ENCODE results near the gene OR2T3. TPM values are rescaled to one million over a fixed set of nuclear protein-coding genes. Genes with fewer than 3 reads are reported as not detected.
"Not testable (repeated sequence)": the region's sequence is repeated elsewhere in the genome, so short reads cannot be mapped to it uniquely, and the experiment has no call there.

The OR2T3 gene
- total RNA-seq, 2 donors from 2014 or later = 1.5 TPM; not detected in 1

DNA sequence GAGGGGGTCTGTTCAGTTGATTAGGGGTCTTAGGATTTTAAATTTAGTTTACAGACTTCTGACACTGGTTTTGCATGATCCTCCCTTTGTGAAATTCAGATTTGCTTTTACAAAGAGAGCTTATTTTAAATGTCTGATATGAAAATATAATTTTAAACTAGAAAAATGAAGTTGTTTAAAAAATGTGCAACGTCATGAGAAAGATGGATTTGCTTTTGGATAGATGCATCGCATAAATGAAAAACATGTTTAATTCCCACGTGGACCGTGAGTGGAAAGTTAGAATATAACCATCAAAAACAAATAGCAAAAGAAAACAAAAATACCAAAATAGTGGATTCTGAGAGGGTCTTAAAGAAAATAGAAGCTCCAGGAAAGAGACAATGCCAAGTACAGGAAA, 2.0 kb upstream of the OR2T3 start:
- TF ChIP-seq, protein P1, sequence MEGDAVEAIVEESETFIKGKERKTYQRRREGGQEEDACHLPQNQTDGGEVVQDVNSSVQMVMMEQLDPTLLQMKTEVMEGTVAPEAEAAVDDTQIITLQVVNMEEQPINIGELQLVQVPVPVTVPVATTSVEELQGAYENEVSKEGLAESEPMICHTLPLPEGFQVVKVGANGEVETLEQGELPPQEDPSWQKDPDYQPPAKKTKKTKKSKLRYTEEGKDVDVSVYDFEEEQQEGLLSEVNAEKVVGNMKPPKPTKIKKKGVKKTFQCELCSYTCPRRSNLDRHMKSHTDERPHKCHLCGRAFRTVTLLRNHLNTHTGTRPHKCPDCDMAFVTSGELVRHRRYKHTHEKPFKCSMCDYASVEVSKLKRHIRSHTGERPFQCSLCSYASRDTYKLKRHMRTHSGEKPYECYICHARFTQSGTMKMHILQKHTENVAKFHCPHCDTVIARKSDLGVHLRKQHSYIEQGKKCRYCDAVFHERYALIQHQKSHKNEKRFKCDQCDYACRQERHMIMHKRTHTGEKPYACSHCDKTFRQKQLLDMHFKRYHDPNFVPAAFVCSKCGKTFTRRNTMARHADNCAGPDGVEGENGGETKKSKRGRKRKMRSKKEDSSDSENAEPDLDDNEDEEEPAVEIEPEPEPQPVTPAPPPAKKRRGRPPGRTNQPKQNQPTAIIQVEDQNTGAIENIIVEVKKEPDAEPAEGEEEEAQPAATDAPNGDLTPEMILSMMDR (IDR thresholded peaks at IDR 0.05) = no peak
- no peak for TF ChIP-seq POLR2AphosphoS5 (IDR thresholded peaks at IDR 0.05)
- no peak for TF ChIP-seq POLR2A (IDR thresholded peaks at IDR 0.05)
- DNase-seq (ENCODE audit: low spot score) = no peak
- Histone ChIP-seq H3K4me1 (replicated peaks) (no peaks in the 10 kb centered on the region), H3K4me3 (no peak overlapping the region), H3K9me3 (no peaks in the 10 kb centered on the region), H3K27me3 (replicated peaks; ENCODE audit: insufficient read depth) (no peaks in the 10 kb centered on the region), H3K36me3 (no peaks in the 10 kb centered on the region), H3K27ac (no peak overlapping the region)
- WGBS = 85% methylated on average over 4 of the region's 4 CpGs
- intact Hi-C loops (cut with DNase I) = no loop called here

DNA sequence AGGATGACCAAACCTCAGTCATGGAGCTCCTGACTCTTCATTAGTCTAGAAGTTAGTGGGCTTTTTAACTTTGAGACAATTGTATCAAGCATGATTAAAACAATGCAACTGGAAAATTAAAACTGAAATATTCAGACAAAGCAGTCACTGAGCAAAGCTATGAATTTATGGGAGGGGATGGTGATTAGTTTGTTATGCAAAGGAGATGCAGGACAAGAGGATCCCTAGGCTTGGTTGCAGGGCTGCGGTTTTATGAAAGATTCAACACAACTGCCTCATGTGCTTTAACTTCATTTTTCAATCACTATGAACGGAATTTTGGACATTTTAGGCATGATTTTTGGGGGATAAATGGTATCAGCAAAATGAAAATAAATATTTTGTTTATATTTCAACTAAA, 1.0 kb upstream of the OR2T3 start:
- H3K4me3 ChIP-seq; H3K27ac ChIP-seq; H3K27me3 ChIP-seq (replicated peaks; ENCODE audit: insufficient read depth); H3K36me3 ChIP-seq; H3K9me3 ChIP-seq; intact Hi-C loops (cut with DNase I); H3K4me1 ChIP-seq (replicated peaks); DNase-seq (ENCODE audit: low spot score): not testable (repeated sequence)
- WGBS = 60% methylated on average over 2 of the region's 2 CpGs

DNA sequence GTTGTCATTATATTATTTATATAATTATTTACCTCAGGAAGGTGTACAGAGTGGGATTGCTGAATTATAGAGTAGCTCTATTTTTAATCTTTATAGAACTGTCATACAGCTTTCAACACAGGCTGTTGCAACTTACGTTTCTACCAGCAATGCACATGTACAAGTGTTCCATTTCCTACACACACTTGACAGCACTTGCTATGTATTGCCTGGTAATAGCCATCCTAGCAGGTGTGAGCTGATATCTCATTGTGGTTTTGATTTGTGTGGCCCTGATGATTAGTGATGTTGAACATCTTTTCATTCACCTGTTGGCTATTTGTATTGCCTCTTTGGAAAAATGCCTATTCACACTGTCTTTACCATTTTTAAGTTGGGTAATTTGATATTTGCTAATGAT, 2.5 kb downstream of the OR2T3 start:
- H3K27ac ChIP-seq; H3K27me3 ChIP-seq (replicated peaks; ENCODE audit: insufficient read depth); H3K36me3 ChIP-seq; H3K4me1 ChIP-seq (replicated peaks); H3K9me3 ChIP-seq; intact Hi-C loops (cut with DNase I); DNase-seq (ENCODE audit: low spot score); H3K4me3 ChIP-seq: not testable (repeated sequence)
- WGBS = no CpG with 5 or more reads among the region's 1 CpG

DNA sequence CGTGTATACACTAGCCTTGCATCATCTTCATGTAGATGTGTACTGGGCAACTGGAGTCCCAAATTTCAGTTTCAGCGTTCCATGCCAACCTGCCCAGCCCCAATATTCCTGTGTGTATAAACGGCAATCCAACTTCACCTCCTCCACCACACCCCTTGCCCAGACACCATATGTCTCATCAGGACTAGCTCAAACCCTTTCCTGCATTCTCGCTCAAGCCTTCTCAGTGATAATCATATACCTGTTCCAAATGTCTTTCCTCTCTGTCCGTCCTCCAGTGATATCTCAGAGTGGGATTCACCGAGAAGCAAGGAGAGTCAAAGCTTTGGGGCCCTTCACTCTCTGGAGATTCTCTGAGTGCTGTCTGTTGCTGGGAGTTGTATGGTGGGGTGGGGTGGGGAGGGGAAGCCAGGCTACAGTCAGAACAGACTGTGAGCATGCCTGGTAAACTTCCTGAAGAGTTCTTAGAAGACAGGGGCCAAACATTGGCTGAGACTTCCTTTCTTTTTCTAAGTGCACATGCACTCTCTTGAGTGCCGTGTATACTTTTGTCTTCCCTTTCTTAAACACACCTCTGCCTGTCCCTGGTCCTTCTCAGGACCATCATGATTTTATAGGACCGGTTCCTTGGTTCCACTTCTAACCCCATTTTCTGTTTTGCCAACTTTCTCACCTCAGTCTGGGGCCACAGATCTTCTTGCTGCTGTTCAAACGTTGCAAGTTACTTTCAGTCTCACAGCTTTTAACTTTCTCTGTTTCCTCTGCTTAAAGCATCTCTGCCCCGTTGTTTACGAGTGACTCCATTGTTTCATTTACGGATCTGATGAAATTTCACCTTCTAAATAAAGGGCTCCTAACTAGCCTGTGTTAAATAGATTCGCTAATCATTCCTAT, 8.8 kb downstream of the OR2T3 start:
- 70% methylated on average over 13 of the region's 13 CpGs for WGBS
- H3K27ac ChIP-seq; DNase-seq (ENCODE audit: low spot score); H3K9me3 ChIP-seq; H3K4me1 ChIP-seq (replicated peaks); H3K4me3 ChIP-seq; H3K27me3 ChIP-seq (replicated peaks; ENCODE audit: insufficient read depth); H3K36me3 ChIP-seq; intact Hi-C loops (cut with DNase I): not testable (repeated sequence)

DNA sequence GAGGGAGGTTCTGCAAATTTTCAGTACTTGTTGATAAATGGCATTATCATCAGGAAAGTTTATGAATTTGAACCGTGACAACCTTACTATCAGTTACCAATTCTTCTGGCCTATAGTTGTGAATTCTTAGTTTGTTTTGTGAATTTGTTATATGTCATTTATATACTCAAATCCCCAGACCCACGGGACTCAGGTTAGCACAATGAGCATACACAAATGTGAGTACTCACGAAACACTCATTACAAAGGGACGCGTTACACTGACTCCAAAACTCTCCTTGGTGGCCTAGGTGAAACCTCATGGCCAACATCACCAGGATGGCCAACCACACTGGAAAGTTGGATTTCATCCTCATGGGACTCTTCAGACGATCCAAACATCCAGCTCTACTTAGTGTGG, 15.1 kb downstream of the OR2T3 start, which contains the start of gene OR2T5:
Gene OR2T5 (plus strand): TSS at position 301 of the 400 bp plus-strand sequence. CDS start 0 bp downstream, at position 301.
- intact Hi-C loops (cut with DNase I); H3K9me3 ChIP-seq; H3K4me1 ChIP-seq (replicated peaks); H3K36me3 ChIP-seq; H3K27me3 ChIP-seq (replicated peaks; ENCODE audit: insufficient read depth); DNase-seq (ENCODE audit: low spot score); H3K4me3 ChIP-seq; H3K27ac ChIP-seq: not testable (repeated sequence)
- 90% methylated on average over 4 of the region's 6 CpGs for WGBS

DNA sequence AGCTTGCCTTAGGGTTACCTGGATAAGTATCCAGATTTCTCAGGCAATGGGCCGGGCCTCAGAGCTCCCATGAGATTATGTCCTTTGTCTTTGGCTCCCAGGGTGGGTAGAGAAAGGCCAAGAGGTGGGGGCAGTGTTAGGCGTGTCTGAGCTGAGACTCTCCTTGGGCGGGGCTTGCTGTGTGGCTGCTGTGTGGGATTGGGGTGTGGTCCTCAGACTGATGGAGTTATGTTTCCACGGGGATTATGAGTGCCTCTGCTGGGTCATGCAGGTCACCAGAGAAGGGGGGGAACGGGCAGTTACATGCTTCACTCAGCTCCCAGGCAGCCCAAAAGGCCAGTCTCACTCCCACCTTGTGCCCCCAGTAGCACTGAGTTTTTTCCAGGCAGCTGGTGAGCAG, 23.5 kb downstream of the OR2T3 start:
- DNase-seq (ENCODE audit: low spot score); intact Hi-C loops (cut with DNase I); H3K4me3 ChIP-seq; H3K27ac ChIP-seq; H3K36me3 ChIP-seq; H3K4me1 ChIP-seq (replicated peaks); H3K27me3 ChIP-seq (replicated peaks; ENCODE audit: insufficient read depth); H3K9me3 ChIP-seq: not testable (repeated sequence)
- WGBS = no CpG with 5 or more reads among the region's 5 CpGs

DNA sequence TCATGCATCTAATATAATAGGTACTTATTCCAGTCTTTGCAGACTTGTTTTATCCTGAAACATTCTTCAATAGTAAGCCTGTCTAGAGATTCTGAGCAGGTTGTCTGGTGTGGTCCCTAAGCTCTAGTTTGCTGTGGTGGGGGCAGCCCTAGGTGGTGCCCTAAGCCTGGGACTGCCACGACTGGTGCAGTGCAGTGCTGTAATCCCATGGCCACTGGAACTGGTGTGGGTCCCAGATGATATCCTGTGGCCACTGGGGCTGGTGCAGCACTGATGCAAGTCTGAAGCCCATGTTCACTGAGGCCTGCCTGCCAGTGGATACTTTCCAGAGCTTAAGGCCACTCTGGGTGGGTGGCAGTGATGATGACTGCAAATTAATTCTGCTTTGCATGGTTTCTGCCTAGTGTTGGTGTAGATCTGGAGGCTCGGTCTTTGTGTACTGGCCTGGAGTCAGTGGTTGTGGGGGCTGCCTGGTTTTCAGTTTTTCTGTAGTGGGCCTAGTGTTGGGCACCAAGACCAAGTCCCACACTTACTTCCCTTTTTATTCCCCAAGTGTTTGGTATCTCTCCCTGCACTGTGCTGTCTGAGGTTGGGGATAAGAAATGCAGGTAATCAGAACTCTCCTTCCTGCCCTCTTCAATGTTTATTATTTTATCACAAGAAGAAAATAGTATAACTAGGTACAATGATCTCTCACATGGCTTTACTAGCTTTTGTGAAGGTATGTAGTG, 27.3 kb downstream of the OR2T3 start:
- H3K4me1 ChIP-seq (replicated peaks); H3K27me3 ChIP-seq (replicated peaks; ENCODE audit: insufficient read depth); H3K36me3 ChIP-seq; H3K27ac ChIP-seq; H3K4me3 ChIP-seq; intact Hi-C loops (cut with DNase I); H3K9me3 ChIP-seq; DNase-seq (ENCODE audit: low spot score): not testable (repeated sequence)
- WGBS = 90% methylated on average over 1 of the region's 2 CpGs

DNA sequence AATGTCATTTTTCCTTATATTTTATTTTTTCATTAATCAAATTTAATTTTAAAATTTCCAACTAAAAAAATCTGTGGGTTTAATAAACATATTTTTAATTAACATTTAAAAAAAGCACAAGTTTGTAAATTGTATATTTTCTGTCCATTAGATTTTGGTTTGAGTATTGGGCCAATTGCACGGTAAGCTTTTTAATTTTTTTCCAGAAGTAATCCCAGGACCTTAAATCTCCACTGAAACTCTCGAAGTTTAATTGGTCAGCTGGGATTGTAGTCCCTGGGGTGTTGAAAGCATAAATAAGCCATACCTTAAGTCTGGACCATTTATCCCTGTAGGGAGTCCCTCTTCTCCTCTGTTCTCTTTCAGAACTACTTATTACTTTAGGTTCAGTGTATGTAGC, 34.6 kb downstream of the OR2T3 start, which contains the start of gene OR2G6:
Gene OR2G6 (plus strand): TSS at position 301 of the 400 bp plus-strand sequence. CDS start 13,574 bp downstream, outside the sequence.
- H3K27ac ChIP-seq; DNase-seq (ENCODE audit: low spot score); H3K4me3 ChIP-seq; intact Hi-C loops (cut with DNase I); H3K4me1 ChIP-seq (replicated peaks); H3K36me3 ChIP-seq; H3K27me3 ChIP-seq (replicated peaks; ENCODE audit: insufficient read depth); H3K9me3 ChIP-seq: not testable (repeated sequence)
- no CpG with 5 or more reads among the region's 2 CpGs for WGBS

DNA sequence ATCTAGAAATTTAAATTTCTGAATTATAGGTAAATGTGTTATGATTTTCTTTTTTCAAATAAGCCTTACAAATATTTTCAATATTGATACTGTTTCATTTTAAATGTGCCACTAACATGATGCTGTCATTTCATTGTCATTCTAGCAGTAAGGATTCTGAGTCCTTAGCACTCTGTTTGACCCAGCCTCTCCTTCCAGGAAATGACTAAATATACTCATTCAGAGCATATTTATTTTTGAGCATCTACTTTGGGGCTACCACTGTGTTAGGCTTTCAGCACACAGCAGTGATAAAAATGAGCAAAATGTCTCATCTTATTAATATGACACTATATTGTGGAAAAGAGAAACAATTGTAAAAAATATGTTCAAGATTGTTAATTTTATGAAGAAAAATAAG, 37.1 kb downstream of the OR2T3 start:
- H3K9me3 ChIP-seq; H3K36me3 ChIP-seq; H3K27ac ChIP-seq; H3K27me3 ChIP-seq (replicated peaks; ENCODE audit: insufficient read depth); H3K4me3 ChIP-seq; intact Hi-C loops (cut with DNase I); DNase-seq (ENCODE audit: low spot score); H3K4me1 ChIP-seq (replicated peaks): not testable (repeated sequence)
